Prostate gland (tissue), 2 donors: ENCODE results near the gene EIF2AK2. TPM values are rescaled to one million over a fixed set of nuclear protein-coding genes. Genes with fewer than 3 reads are reported as not detected.

Experiments used
- DNase-seq: peaks from one replicate; pipeline ENCODE4 v3.0.0-alpha.2; 2019; ENCODE audit warnings: low spot score
- H3K27ac ChIP-seq, 2 donors: fragments of 200-600 bp; sonication (generic); 2 replicates each; pipeline ENCODE4 v1.5.1; 2017 to 2019
- H3K27me3 ChIP-seq: fragments of 200-600 bp; sonication (generic); replicated peaks from 2 replicates; pipeline ENCODE4 v1.5.1; 2019; ENCODE audit not compliant: insufficient read depth
- H3K36me3 ChIP-seq, 2 donors: fragments of 200-600 bp; sonication (generic); 1 replicate in 1 of 2; 2 replicates in 1 of 2; pipeline versions ENCODE4 v1.5.1 to v1.8.1; 2017 to 2019
- H3K4me1 ChIP-seq: fragments of 200-600 bp; sonication (generic); replicated peaks from 2 replicates; pipeline ENCODE4 v1.5.1; 2019
- H3K4me3 ChIP-seq, 2 donors: fragments of 200-600 bp; sonication (generic); 2 replicates each; pipeline ENCODE4 v1.5.1; 2017 to 2019
- H3K9me3 ChIP-seq: fragments of 200-600 bp; sonication (generic); 2 replicates; pipeline ENCODE4 v1.5.1; 2017
- CTCF ChIP-seq, 4 experiments: fragments of 200-600 bp in 2 of 4; fragments of 450-650 bp in 2 of 4; sonication (generic) in 2 of 4; IDR thresholded peaks; 1 replicate in 3 of 4; 2 replicates in 1 of 4; pipeline ENCODE4 v1.5.1; 2016 to 2019; ENCODE audit warnings: antibody characterized with exemption in 4 of 4, mild to moderate bottlenecking in 2 of 4, moderate library complexity in 2 of 4
- POLR2A ChIP-seq: fragments of 450-650 bp; IDR thresholded peaks from one replicate; pipeline ENCODE4 v1.6.1; 2016; ENCODE audit warnings: antibody characterized with exemption, mild to moderate bottlenecking
- POLR2AphosphoS5 ChIP-seq: sonication (generic); formaldehyde crosslinking; IDR thresholded peaks from one replicate; pipeline ENCODE4 v1.6.1; 2017; ENCODE audit warnings: antibody characterized with exemption
- WGBS: methylation state at CpG from one replicate; pipeline ENCODE4 v1.1.5; 2018; 5-methylcytosine and 5-hydroxymethylcytosine counted together
- intact Hi-C: fragments of 100-400 bp; cut with DNase I; formaldehyde crosslinking; loops from one replicate; pipeline ENCODE4 v1.14.2; 2022
- total RNA-seq, 2 donors: library from RNA; depleted of rRNA; stranded (reverse); fragments of >200 nt; gene quantifications; one replicate each; pipeline ENCODE4 v1.1.0, GENCODE V29; 2016

The EIF2AK2 gene
- total RNA-seq, 2 donors from 2014 or later: 20.8 to 32.1 TPM

GRCh38 chr2:37100054-37100453 lies 56.7 kb downstream of the EIF2AK2 start:
- H3K9me3 ChIP-seq: no peaks in the 10 kb centered on the region
- intact Hi-C loops: no loop called here
- H3K4me1 ChIP-seq: no peaks in the 10 kb centered on the region
- WGBS: 94% methylated on average over 1 of the region's 1 CpG
- no peaks in the 10 kb centered on the region for H3K27me3 ChIP-seq
- no peak overlapping the region for H3K27ac ChIP-seq
- H3K4me3 ChIP-seq: no peak overlapping the region
- no peak for DNase-seq
- H3K36me3 ChIP-seq: no peaks in the 10 kb centered on the region
- TF ChIP-seq POLR2AphosphoS5: no peak
- TF ChIP-seq CTCF (IDR thresholded peaks at IDR 0.05): no peak
- TF ChIP-seq POLR2A: no peak

- WGBS: 93% methylated on average over 4 of the region's 4 CpGs
- no peak for DNase-seq
- no peaks in the 10 kb centered on the region for H3K27me3 ChIP-seq
- H3K9me3 ChIP-seq: no peaks in the 10 kb centered on the region
- intact Hi-C loops: no loop called here
- H3K27ac ChIP-seq: no peak overlapping the region
- no peak overlapping the region for H3K4me3 ChIP-seq
- no peak for TF ChIP-seq CTCF (IDR thresholded peaks at IDR 0.05)
- TF ChIP-seq POLR2AphosphoS5: no peak
- TF ChIP-seq POLR2A: no peak
- no peaks in the 10 kb centered on the region for H3K4me1 ChIP-seq
- no peaks in the 10 kb centered on the region for H3K36me3 ChIP-seq
These were observed 58.2 kb downstream of the EIF2AK2 start for GRCh38 chr2:37098416-37099118.

GRCh38 chr2:37096568-37096967 lies 60.2 kb downstream of the EIF2AK2 start:
- H3K27ac ChIP-seq: no peak overlapping the region
- H3K9me3 ChIP-seq: no peaks in the 10 kb centered on the region
- intact Hi-C loops: no loop called here
- H3K36me3 ChIP-seq: no peaks in the 10 kb centered on the region
- TF ChIP-seq POLR2A: no peak
- TF ChIP-seq POLR2AphosphoS5: no peak
- no peak for TF ChIP-seq CTCF (IDR thresholded peaks at IDR 0.05)
- DNase-seq: no peak
- no peaks in the 10 kb centered on the region for H3K4me1 ChIP-seq
- no peaks in the 10 kb centered on the region for H3K27me3 ChIP-seq
- WGBS: 95% methylated on average over 1 of the region's 1 CpG
- no peak overlapping the region for H3K4me3 ChIP-seq

- H3K9me3 ChIP-seq: no peaks in the 10 kb centered on the region
- H3K27me3 ChIP-seq: no peaks in the 10 kb centered on the region
- H3K4me1 ChIP-seq: no peaks in the 10 kb centered on the region
- H3K36me3 ChIP-seq: no peaks in the 10 kb centered on the region
- no peak overlapping the region for H3K4me3 ChIP-seq
- DNase-seq: no peak
- no peak overlapping the region for H3K27ac ChIP-seq
- intact Hi-C loops: no loop called here
- 86% methylated on average over 5 of the region's 5 CpGs for WGBS
- TF ChIP-seq CTCF (IDR thresholded peaks at IDR 0.05): no peak
- TF ChIP-seq POLR2AphosphoS5: no peak
- no peak for TF ChIP-seq POLR2A
These were observed 64.9 kb downstream of the EIF2AK2 start for GRCh38 chr2:37091873-37092272.

- Histone ChIP-seq H3K36me3 (no peaks in the 10 kb centered on the region), H3K4me3 (no peak overlapping the region), H3K27ac (no peak overlapping the region), H3K27me3 (no peaks in the 10 kb centered on the region), H3K9me3 (no peaks in the 10 kb centered on the region), H3K4me1 (no peaks in the 10 kb centered on the region)
- no peak for DNase-seq
- WGBS: 88% methylated on average over 4 of the region's 4 CpGs
- intact Hi-C loops: no loop called here
- TF ChIP-seq CTCF (IDR thresholded peaks at IDR 0.05) (no peak), POLR2A (no peak), POLR2AphosphoS5 (no peak)
These were observed 66.7 kb downstream of the EIF2AK2 start for GRCh38 chr2:37090019-37090477.
